AG04450 (cell line): Measurements from ENCODE around the gene RDX. TPM values are rescaled to one million over a fixed set of nuclear protein-coding genes. Genes with fewer than 3 reads are reported as not detected.
"Not testable (repeated sequence)": the region's sequence is repeated elsewhere in the genome, so short reads cannot be mapped to it uniquely, and the experiment has no call there.

Experiments
- CTCF ChIA-PET: fragments of 300-600, 350-600 bp; formaldehyde crosslinking; extraction: SDS; loops from one replicate; lab custom pipeline; 2022; ENCODE audit warnings: antibody characterized with exemption, inconsistent platforms; lab: Charles Lee
- POLR2A ChIA-PET: fragments of 350-600 bp; formaldehyde crosslinking; extraction: SDS; loops from one replicate; lab custom pipeline; 2021; ENCODE audit warnings: antibody characterized with exemption, inconsistent platforms; lab: Yijun Ruan, JAX
- DNase-seq: peaks from one replicate; pipeline ENCODE4 v3.0.0-alpha.2; 2011; ENCODE audit warnings: low read depth, low spot score
- H3K27ac ChIP-seq: one replicate; pipeline ENCODE4 v1.5.1; 2012; ENCODE audit warnings: low read depth, low read length, control low read depth
- H3K27me3 ChIP-seq: one replicate; pipeline ENCODE4 v1.6.0; 2012; ENCODE audit warnings: low read length; ENCODE audit not compliant: control insufficient read depth, insufficient read depth
- H3K4me3 ChIP-seq: 2 replicates; pipeline ENCODE4 v1.5.1; 2011; ENCODE audit warnings: mild to moderate bottlenecking, low read depth, low read length, control low read depth
- H3K9me3 ChIP-seq: 2 replicates; pipeline ENCODE4 v1.5.1; 2012; ENCODE audit warnings: low read length; ENCODE audit not compliant: control insufficient read depth, insufficient read depth
- CTCF ChIP-seq: IDR thresholded peaks from 2 replicates; pipeline ENCODE4 v1.5.1; 2011; ENCODE audit warnings: low read depth, low read length, control low read depth, inconsistent platforms
- polyA plus RNA-seq: library from polyadenylated mRNA; depleted of rRNA; stranded (reverse); fragments of >200 nt; gene quantifications from 2 replicates; pipeline ENCODE4 v1.2.3, GENCODE V29; 2011

The RDX gene
- polyA plus RNA-seq, 1 experiment: 92.3 TPM

DNA sequence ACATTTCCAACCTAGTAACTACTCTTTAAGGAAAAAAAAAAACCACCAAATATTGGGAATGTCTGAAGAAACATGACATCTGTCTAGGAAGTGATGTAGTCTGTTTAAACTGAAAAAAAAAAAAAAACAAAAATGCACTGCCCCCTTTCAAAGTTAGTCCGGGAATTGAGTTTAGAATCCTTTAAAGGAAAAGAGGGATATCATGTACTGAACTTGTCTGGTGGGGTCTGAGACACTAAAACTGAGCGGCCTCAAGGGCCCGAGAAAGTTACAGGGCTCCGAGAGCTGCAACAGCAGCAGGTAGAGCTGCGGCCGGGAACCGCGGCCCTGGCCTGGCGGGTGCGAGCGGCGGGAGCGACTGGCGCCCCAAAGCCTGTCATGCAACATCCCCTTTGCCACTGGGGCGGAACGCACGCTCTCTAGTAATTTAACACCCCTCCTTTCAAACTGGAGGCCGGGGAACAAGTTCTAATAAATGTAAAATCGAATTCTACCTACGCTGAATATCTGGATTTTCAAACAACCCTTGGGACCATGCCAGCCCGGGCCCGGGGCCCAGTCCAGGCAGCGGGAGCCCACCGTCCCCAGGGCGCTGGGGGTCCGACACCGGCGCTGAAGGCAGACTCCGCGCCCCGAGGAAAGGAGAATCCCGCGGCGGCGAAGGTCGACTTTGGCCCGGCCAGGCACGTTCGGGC lies 736 bp downstream of the RDX start:
- TF ChIP-seq CTCF: 0 out of 2 replicates have a peak, but pooled peaks have one; percentile 3
- H3K27me3 ChIP-seq: no peaks in the 10 kb centered on the region
- H3K9me3 ChIP-seq: no peaks in the 10 kb centered on the region; the same call in 1 of the 2 replicates
- DNase-seq: no peak
- peak overlapping the region; percentile 79 for H3K4me3 ChIP-seq
- CTCF ChIA-PET: interaction anchor here (0.9 to 1.0 kb wide), 2 partner anchors 56 to 94 kb away, joined by 3 to 8 read pairs; no protein-coding TSS in a partner anchor
- H3K27ac ChIP-seq: peak overlapping the region; percentile 52
- POLR2A ChIA-PET: interaction anchor here (0.6 to 1.0 kb wide), 3 partner anchors 10 to 94 kb away, joined by 3 to 6 read pairs (median 4); no protein-coding TSS in a partner anchor

DNA sequence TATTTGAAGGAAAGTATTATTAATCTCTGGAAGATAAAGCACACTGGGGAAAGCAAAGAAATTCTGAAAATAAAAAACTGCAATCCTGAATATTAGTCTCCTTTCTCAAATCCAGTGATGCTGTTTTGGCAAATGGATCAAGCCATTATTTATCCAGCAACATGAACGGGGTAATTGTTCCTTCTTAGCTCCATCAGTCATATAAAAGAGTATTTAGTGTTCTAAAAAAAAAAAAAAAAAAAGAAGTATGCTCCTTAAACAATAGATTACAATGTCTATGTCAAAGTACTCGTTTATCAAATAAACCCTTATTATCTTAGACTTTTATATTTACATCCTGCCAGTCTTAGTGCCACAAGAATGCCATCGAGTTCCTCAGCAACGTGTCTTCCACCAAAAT lies 1.3 kb downstream of the RDX start:
- H3K27ac ChIP-seq: no peak overlapping the region
- POLR2A ChIA-PET: interaction anchor here (0.6 kb wide), 1 partner anchor 11 kb away, joined by 3 read pairs; no protein-coding TSS in a partner anchor
- no peak for DNase-seq
- CTCF ChIA-PET: interaction anchor here (0.6 to 1.3 kb wide), 5 partner anchors 14 to 138 kb away, joined by 3 to 7 read pairs (median 4); no protein-coding TSS in a partner anchor
- H3K4me3 ChIP-seq: peak overlapping the region; percentile 79
- TF ChIP-seq CTCF: no peak
- no peaks in the 10 kb centered on the region for H3K27me3 ChIP-seq
- no peaks in the 10 kb centered on the region; the same call in 1 of the 2 replicates for H3K9me3 ChIP-seq

DNA sequence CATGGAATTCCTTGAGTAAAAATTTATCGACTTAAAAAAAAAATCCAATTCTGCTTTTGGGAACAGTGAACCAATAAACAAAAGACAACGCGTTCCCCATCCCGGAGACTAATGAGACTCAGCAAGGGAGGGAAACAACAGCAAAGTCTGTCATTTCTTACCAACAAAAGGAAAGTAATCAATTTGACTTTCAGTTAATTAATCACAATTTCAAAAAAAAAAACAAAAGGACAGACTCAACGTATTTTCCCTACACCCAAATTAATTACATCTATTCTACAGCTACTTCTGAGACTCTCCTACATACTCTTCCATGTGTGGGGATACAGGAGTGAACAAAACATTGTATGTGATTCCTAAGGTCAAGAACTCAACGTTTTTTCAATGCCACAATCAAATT lies 1.9 kb downstream of the RDX start:
- H3K27me3 ChIP-seq: no peaks in the 10 kb centered on the region
- H3K4me3 ChIP-seq: peak overlapping the region; percentile 79
- ChIA-PET CTCF (interaction anchor here (0.6 to 1.3 kb wide), 5 partner anchors 15 to 139 kb away, joined by 3 to 7 read pairs (median 4); no protein-coding TSS in a partner anchor), POLR2A (interaction anchor here (0.6 kb wide), 1 partner anchor 11 kb away, joined by 3 read pairs; no protein-coding TSS in a partner anchor)
- H3K27ac ChIP-seq: no peak overlapping the region
- no peaks in the 10 kb centered on the region; the same call in 1 of the 2 replicates for H3K9me3 ChIP-seq
- TF ChIP-seq CTCF: no peak
- DNase-seq: no peak

- ChIA-PET CTCF (no interaction called here), POLR2A (no interaction called here)
- no peak overlapping the region for H3K27ac ChIP-seq
- H3K4me3 ChIP-seq: no peak overlapping the region
- DNase-seq: no peak
- H3K9me3 ChIP-seq: no peaks in the 10 kb centered on the region; the same call in 1 of the 2 replicates
- no peak for TF ChIP-seq CTCF
- H3K27me3 ChIP-seq: no peaks in the 10 kb centered on the region
These were observed 3.0 kb downstream of the RDX start for GRCh38 chr11:110293389-110293788.

DNA sequence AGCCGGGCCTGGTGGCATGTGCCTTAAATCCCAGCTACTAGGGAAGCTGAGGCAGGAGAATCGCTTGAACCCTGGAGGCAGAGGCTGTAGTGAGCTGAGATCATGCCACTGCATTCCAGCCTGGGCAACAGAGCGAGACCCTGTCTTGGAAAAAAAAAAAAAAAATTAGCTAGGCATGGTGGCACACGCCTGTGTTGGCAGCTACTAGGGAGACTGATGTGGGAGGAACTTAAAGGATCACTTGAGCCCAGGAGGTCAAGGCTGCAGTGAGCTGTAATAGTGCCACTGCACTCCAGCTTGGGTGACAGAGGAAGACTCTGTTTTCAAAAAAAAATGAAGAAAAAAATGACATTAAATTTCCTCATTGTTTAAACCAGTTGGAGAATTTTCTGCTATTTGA lies 4.3 kb downstream of the RDX start:
- H3K4me3 ChIP-seq, H3K27ac ChIP-seq, DNase-seq, POLR2A ChIA-PET, H3K27me3 ChIP-seq, H3K9me3 ChIP-seq: not testable (repeated sequence)
- CTCF ChIA-PET: interaction anchor here (1.0 kb wide), 1 partner anchor 43 kb away, joined by 3 read pairs; no protein-coding TSS in a partner anchor
